ENCODE measurements around the gene RALGPS2.

DNA sequence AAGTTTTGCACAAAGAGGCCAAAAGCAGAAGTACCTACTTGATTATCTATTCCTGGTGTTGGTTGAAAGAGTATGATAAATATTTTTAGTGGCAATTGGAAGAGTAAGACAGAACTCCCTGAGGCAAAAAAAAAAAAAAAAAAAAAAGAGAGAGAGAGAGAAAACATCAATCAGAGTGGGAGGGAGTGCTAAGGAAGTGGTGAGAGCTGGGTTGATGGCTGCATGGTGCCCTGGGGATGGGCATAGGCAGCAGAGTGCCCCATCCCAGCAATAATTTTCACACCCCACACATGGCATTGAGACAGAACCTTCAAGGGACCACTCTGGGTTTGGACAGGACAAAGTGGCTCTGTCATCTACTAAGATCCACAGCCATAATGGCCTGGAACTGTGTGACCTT lies 241.3 kb downstream of the RALGPS2 start:
- TF ChIP-seq RAD21 (IDR thresholded peaks at IDR 0.05 in 1 of 2, conservative IDR thresholded peaks at IDR 0.05 in 1 of 2; ENCODE audit: low read depth in 2 of 2, low read length in 2 of 2) (no peak), NRF1 (IDR thresholded peaks at IDR 0.05; ENCODE audit: low read depth, low read length) (no peak), SP4 (IDR thresholded peaks at IDR 0.05; ENCODE audit: low read length) (no peak), FOSL1 (IDR thresholded peaks at IDR 0.05; ENCODE audit: insufficient read depth, low read depth, low read length) (no peak), GABPA (IDR thresholded peaks at IDR 0.05; ENCODE audit: borderline replicate concordance, insufficient read depth, low read length) (no peak)
